Loucy (cell line): Measurements from ENCODE around the gene LRRC34.

Experiments
- H2AFZ ChIP-seq: fragments of 200-600 bp; sonication (generic); 2 replicates; pipeline ENCODE4 v1.6.0; 2016; ENCODE audit warnings: antibody characterized with exemption, mild to moderate bottlenecking, low read length, moderate library complexity
- H3F3A ChIP-seq: fragments of 200-600 bp; 2 replicates; pipeline ENCODE4 v1.6.0; 2016; ENCODE audit warnings: antibody characterized with exemption, low read depth, mild to moderate bottlenecking
- H3K27me3 ChIP-seq: fragments of 200-600 bp; sonication (generic); 2 replicates; pipeline ENCODE4 v1.6.1; 2014; ENCODE audit warnings: low read length, mild to moderate bottlenecking; ENCODE audit not compliant: insufficient read depth, poor library complexity, severe bottlenecking
- H3K36me3 ChIP-seq: fragments of 200-600 bp; sonication (generic); 2 replicates; pipeline ENCODE4 v1.6.1; 2016; ENCODE audit warnings: low read length; ENCODE audit not compliant: insufficient read depth
- H3K4me1 ChIP-seq: fragments of 200-600 bp; sonication (generic); 2 replicates; pipeline ENCODE4 v1.5.1; 2014; ENCODE audit warnings: low read length, mild to moderate bottlenecking; ENCODE audit not compliant: insufficient read depth, poor library complexity, severe bottlenecking
- H3K4me2 ChIP-seq: fragments of 200-600 bp; sonication (generic); 2 replicates; pipeline ENCODE4 v1.6.0; 2014; ENCODE audit warnings: antibody characterized with exemption, low read length, low read depth, mild to moderate bottlenecking; ENCODE audit not compliant: poor library complexity, severe bottlenecking
- H3K4me3 ChIP-seq: fragments of 200-600 bp; sonication (generic); 2 replicates; pipeline ENCODE4 v1.5.1; 2014; ENCODE audit warnings: low read length, mild to moderate bottlenecking, mixed read lengths; ENCODE audit not compliant: poor library complexity, severe bottlenecking
- H3K79me2 ChIP-seq: fragments of 200-600 bp; sonication (generic); 2 replicates; pipeline ENCODE4 v1.6.1; 2014; ENCODE audit warnings: low read length; ENCODE audit not compliant: insufficient read depth
- H3K9ac ChIP-seq: fragments of 200-600 bp; sonication (generic); 2 replicates; pipeline ENCODE4 v1.6.0; 2014; ENCODE audit warnings: mild to moderate bottlenecking, low read depth, low read length, moderate library complexity; ENCODE audit not compliant: poor library complexity, severe bottlenecking
- H3K9me2 ChIP-seq: fragments of 200-600 bp; sonication (generic); replicated peaks from 2 replicates; pipeline ENCODE4 v1.6.1; 2016; ENCODE audit warnings: low read depth, low read length, mixed read lengths
- H3K9me3 ChIP-seq: fragments of 200-600 bp; sonication (generic); 2 replicates; pipeline ENCODE4 v1.6.1; 2014; ENCODE audit warnings: mild to moderate bottlenecking, antibody characterized with exemption, low read length, low read depth; ENCODE audit not compliant: insufficient read depth
- H4K20me1 ChIP-seq: fragments of 200-600 bp; sonication (generic); 2 replicates; pipeline ENCODE4 v1.6.0; 2014; ENCODE audit warnings: antibody characterized with exemption, low read length, mild to moderate bottlenecking; ENCODE audit not compliant: insufficient read depth, poor library complexity, severe bottlenecking
- CTCF ChIP-seq: fragments of 200-600 bp; sonication (generic); conservative IDR thresholded peaks from 2 replicates; pipeline ENCODE4 v1.5.1; 2014; ENCODE audit warnings: mild to moderate bottlenecking, antibody characterized with exemption, low read length
- EZH2phosphoT487 ChIP-seq: fragments of 200-600 bp; IDR thresholded peaks from 2 replicates; pipeline ENCODE4 v1.6.1; 2018; ENCODE audit warnings: antibody characterized with exemption, mild to moderate bottlenecking, moderate library complexity, borderline replicate concordance

LRRC34 gene

GRCh38 chr3:169777822-169778221 is 34.9 kb downstream of the LRRC34 start:
- Histone ChIP-seq H3K79me2 (peaks cover 52% of the 10 kb centered on the region), H3F3A (peaks cover 2% of the 10 kb centered on the region), H3K4me1 (peaks cover 50% of the 10 kb centered on the region), H3K36me3 (peaks cover 18% of the 10 kb centered on the region; the same call in 1 of the 2 replicates), H3K9ac (no peak overlapping the region), H3K9me2 (no peaks in the 10 kb centered on the region), H3K4me2 (peak overlapping the region; percentile 80), H3K4me3 (no peak overlapping the region), H4K20me1 (peaks cover 70% of the 10 kb centered on the region), H3K27me3 (no peaks in the 10 kb centered on the region), H2AFZ (no peak overlapping the region), H3K9me3 (no peaks in the 10 kb centered on the region)
- TF ChIP-seq CTCF: no peak
- TF ChIP-seq EZH2phosphoT487: no peak

- Histone ChIP-seq H3F3A (peaks cover 14% of the 10 kb centered on the region), H3K9me3 (no peaks in the 10 kb centered on the region), H3K79me2 (peaks cover 51% of the 10 kb centered on the region), H3K9ac (peak overlapping the region; percentile 90), H3K4me2 (peak overlapping the region; percentile 80), H3K4me1 (peaks cover 30% of the 10 kb centered on the region), H3K9me2 (no peaks in the 10 kb centered on the region), H4K20me1 (peaks cover 43% of the 10 kb centered on the region), H3K27me3 (no peaks in the 10 kb centered on the region), H3K4me3 (peak overlapping the region; percentile 85), H2AFZ (no peak overlapping the region), H3K36me3 (peaks cover 4% of the 10 kb centered on the region; the same call in 1 of the 2 replicates)
- TF ChIP-seq CTCF: no peak
- no peak for TF ChIP-seq EZH2phosphoT487
These were observed 38.5 kb downstream of the LRRC34 start for GRCh38 chr3:169774186-169774585.

GRCh38 chr3:169772897-169773816 is 39.5 kb downstream of the LRRC34 start, which contains the start of gene MYNN:
MYNN (plus strand) TSS chr3:169773396; CDS start chr3:169774296, 900 bp downstream.
- H3K4me1 ChIP-seq: peaks cover 26% of the 10 kb centered on the region
- no peaks in the 10 kb centered on the region for H3K36me3 ChIP-seq
- peaks cover 19% of the 10 kb centered on the region for H3F3A ChIP-seq
- H3K4me3 ChIP-seq: peak within 1 kb of the TSS; percentile 85
- no peaks in the 10 kb centered on the region for H3K27me3 ChIP-seq
- H4K20me1 ChIP-seq: peaks cover 37% of the 10 kb centered on the region
- peak within 1 kb of the TSS; percentile 90 for H3K9ac ChIP-seq
- peaks cover 43% of the 10 kb centered on the region for H3K79me2 ChIP-seq
- no peaks in the 10 kb centered on the region for H3K9me2 ChIP-seq
- peak within 1 kb of the TSS; percentile 97 for H2AFZ ChIP-seq
- no peaks in the 10 kb centered on the region for H3K9me3 ChIP-seq
- TF ChIP-seq CTCF (peak; percentile 28), EZH2phosphoT487 (no peak)
- H3K4me2 ChIP-seq: peak within 1 kb of the TSS; percentile 80
